Thyroid gland (tissue), 4 donors: ENCODE measurements around the gene LIX1L.

Experiments
- CTCF ChIP-seq, 6 experiments: fragments of 200-600 bp in 3 of 6; fragments of 450-650 bp in 3 of 6; sonication (generic) in 3 of 6; IDR thresholded peaks; one replicate each; pipeline ENCODE4 v1.5.1; 2016 to 2019; ENCODE audit warnings: antibody characterized with exemption in 6 of 6, mild to moderate bottlenecking in 2 of 6, inconsistent platforms in 1 of 6, moderate library complexity in 1 of 6
- POLR2A ChIP-seq, 2 donors: fragments of 450-650 bp; IDR thresholded peaks; one replicate each; pipeline ENCODE4 v1.6.1; 2017; ENCODE audit warnings: antibody characterized with exemption in 2 of 2, mild to moderate bottlenecking in 2 of 2, moderate library complexity in 1 of 2

GRCh38 chr1:145962157-145963102 lies 4.6 kb upstream of the LIX1L start:
- TF ChIP-seq CTCF (IDR thresholded peaks at IDR 0.05) (no peak), POLR2A (IDR thresholded peaks at IDR 0.05) (no peak)
